ENCODE results near the gene AQP12B. TPM values are rescaled to one million over a fixed set of nuclear protein-coding genes. Genes with fewer than 3 reads are reported as not detected.

AQP12B gene
- total and polyA plus RNA-seq, 2 of the 13 experiments (the other 11 are each of a cell fraction or from before 2014, with no cell fraction given): not detected

GRCh38 chr2:240628507-240628807 is 54.2 kb downstream of the AQP12B start:
- CTCF ChIA-PET (ENCODE audit: low intra/inter-chr PET ratio, low total read pairs): no interaction called here
- 79% methylated on average over 2 of the region's 7 CpGs for WGBS (ENCODE audit: low lambda C conversion rate)

GRCh38 chr2:240627736-240628506 is 54.8 kb downstream of the AQP12B start:
- ChIA-PET POLR2A (interaction anchor here (1.4 to 7.1 kb wide), 2 partner anchors 23 to 67 kb away, joined by 5 to 46 read pairs; no protein-coding TSS in a partner anchor), CTCF (ENCODE audit: low intra/inter-chr PET ratio, low total read pairs) (no interaction called here)
- intact Hi-C loops (cut with micrococcal nuclease; ENCODE audit: unreplicated experiment) (no loop called here), in situ Hi-C loops (cut with HindIII; ENCODE audit: extremely low pct_ligation_motif_present, low pct_unique_long_range_greater_than_20kb) (no loop called here)
- peaks cover 47% of the 10 kb centered on the region for H3K4me1 ChIP-seq (ENCODE audit: insufficient read depth, low read length)
- H3K9ac ChIP-seq (ENCODE audit: insufficient read depth, low read depth, low read length): no peak overlapping the region
- no TSS peak for BruUV-seq (replicated peaks)
- no peak for ATAC-seq
- no peaks in the 10 kb centered on the region for H3K27me3 ChIP-seq (ENCODE audit: control insufficient read depth in 1 of 2, insufficient read depth in 2 of 2, low read length in 2 of 2)
- no peaks in the 10 kb centered on the region; a peak in 2 of 5 replicates for H3K36me3 ChIP-seq (replicated peaks in 1 of 2; ENCODE audit: control insufficient read depth in 1 of 2, insufficient read depth in 2 of 2, low read length in 2 of 2)
- no peak overlapping the region for H2AFZ ChIP-seq (ENCODE audit: low read length)
- WGBS (ENCODE audit: low lambda C conversion rate): 89% methylated on average over 11 of the region's 17 CpGs
- H3K9me3 ChIP-seq (ENCODE audit: low read length): peaks cover 7% of the 10 kb centered on the region; the same call in 1 of the 2 replicates
- no peak for FAIRE-seq
- TF ChIP-seq AGO2 (optimal IDR thresholded peaks at IDR 0.05; ENCODE audit: low read depth, low read length): peak; percentile 45
- no peak for TF ChIP-seq CREM (IDR thresholded peaks at IDR 0.05)
- no peak for TF ChIP-seq CREM (CRISPR knock-in tag; IDR thresholded peaks at IDR 0.05)
- no peak for TF ChIP-seq ZNF775 (CRISPR knock-in tag; IDR thresholded peaks at IDR 0.05; ENCODE audit: borderline replicate concordance)
- TF ChIP-seq RBM22 (optimal IDR thresholded peaks at IDR 0.05; ENCODE audit: low read length): peak; percentile 20
- no peak for DNase-seq (ENCODE audit: low spot score)
- H3K4me2 ChIP-seq (ENCODE audit: low read depth, low read length): no peak overlapping the region
- no peaks in the 10 kb centered on the region for H4K20me1 ChIP-seq (ENCODE audit: insufficient read depth, low read length)
- no peaks in the 10 kb centered on the region for H3K79me2 ChIP-seq (ENCODE audit: insufficient read depth, low read length)
- no peak overlapping the region for H3K27ac ChIP-seq (ENCODE audit: extremely low read length, insufficient read depth, low read length)
- H3K4me3 ChIP-seq (replicated peaks in 1 of 3; ENCODE audit: insufficient read depth in 1 of 3, low read depth in 2 of 3, low read length in 3 of 3): no peak overlapping the region

More at GRCh38 chr2:240628507-240628807, 54.2 kb downstream of the AQP12B start:
- peaks cover 47% of the 10 kb centered on the region for H3K4me1 ChIP-seq (ENCODE audit: insufficient read depth, low read length)
- no peak overlapping the region for H2AFZ ChIP-seq (ENCODE audit: low read length)
- BruUV-seq (replicated peaks): no TSS peak
- intact Hi-C loops (cut with micrococcal nuclease; ENCODE audit: unreplicated experiment): no loop called here
- H3K27ac ChIP-seq (ENCODE audit: extremely low read length, insufficient read depth, low read length): no peak overlapping the region
- FAIRE-seq (no peak), ATAC-seq (no peak), DNase-seq (ENCODE audit: low spot score) (no peak)
- H3K9ac ChIP-seq (ENCODE audit: insufficient read depth, low read depth, low read length): no peak overlapping the region
- TF ChIP-seq SAFB2 (CRISPR knock-in tag; IDR thresholded peaks at IDR 0.05; ENCODE audit: borderline replicate concordance, low read depth) (0 out of 2 replicates have a peak, but pooled peaks have one; percentile 16), KMT2A (CRISPR knock-in tag; IDR thresholded peaks at IDR 0.05) (no peak), ZNF253 (CRISPR knock-in tag; IDR thresholded peaks at IDR 0.05; ENCODE audit: borderline replicate concordance) (0 out of 2 replicates have a peak, but pooled peaks have one; percentile 32)
- in situ Hi-C loops (cut with HindIII; ENCODE audit: extremely low pct_ligation_motif_present, low pct_unique_long_range_greater_than_20kb): no loop called here
- no peaks in the 10 kb centered on the region for H3K27me3 ChIP-seq (ENCODE audit: control insufficient read depth in 1 of 2, insufficient read depth in 2 of 2, low read length in 2 of 2)
- no peaks in the 10 kb centered on the region for H4K20me1 ChIP-seq (ENCODE audit: insufficient read depth, low read length)
- no peak overlapping the region for H3K4me3 ChIP-seq (replicated peaks in 1 of 3; ENCODE audit: insufficient read depth in 1 of 3, low read depth in 2 of 3, low read length in 3 of 3)
- no peaks in the 10 kb centered on the region for H3K79me2 ChIP-seq (ENCODE audit: insufficient read depth, low read length)
- POLR2A ChIA-PET: interaction anchor here (0.9 kb wide), 1 partner anchor 24 kb away, joined by 3 read pairs; no protein-coding TSS in a partner anchor
- H3K4me2 ChIP-seq (ENCODE audit: low read depth, low read length): no peak overlapping the region
- H3K9me3 ChIP-seq (ENCODE audit: low read length): peaks cover 12% of the 10 kb centered on the region
- no peaks in the 10 kb centered on the region; a peak in 2 of 5 replicates for H3K36me3 ChIP-seq (replicated peaks in 1 of 2; ENCODE audit: control insufficient read depth in 1 of 2, insufficient read depth in 2 of 2, low read length in 2 of 2)

All from HepG2 (cell line).